ENCODE data around the gene NLRP5.

GRCh38 chr19:55980415-55980814 is 6.2 kb upstream of the NLRP5 start:
- TF ChIP-seq CTCF (conservative IDR thresholded peaks at IDR 0.05; ENCODE audit: low read depth, low read length) (no peak), POLR2A (IDR thresholded peaks at IDR 0.05; ENCODE audit: low read depth, low read length) (no peak), NFE2L2 (IDR thresholded peaks at IDR 0.05; ENCODE audit: low read depth, low read length) (no peak), SMC3 (IDR thresholded peaks at IDR 0.05; ENCODE audit: low read depth, low read length) (no peak), RAD21 (IDR thresholded peaks at IDR 0.05; ENCODE audit: low read length) (no peak), RFX5 (IDR thresholded peaks at IDR 0.05; ENCODE audit: low read depth, low read length) (no peak), CEBPB (IDR thresholded peaks at IDR 0.05; ENCODE audit: low read depth, low read length) (no peak), USF2 (IDR thresholded peaks at IDR 0.05; ENCODE audit: low read depth, low read length) (no peak), FOS (IDR thresholded peaks at IDR 0.05; ENCODE audit: low read depth, low read length) (no peak), MXI1 (IDR thresholded peaks at IDR 0.05; ENCODE audit: borderline replicate concordance, low read depth, low read length) (no peak), MAFK (IDR thresholded peaks at IDR 0.05; ENCODE audit: low read depth, low read length) (no peak), MAZ (IDR thresholded peaks at IDR 0.05; ENCODE audit: borderline replicate concordance, low read depth, low read length) (no peak), ELK1 (IDR thresholded peaks at IDR 0.05; ENCODE audit: borderline replicate concordance, low read depth, low read length) (no peak), CHD1 (IDR thresholded peaks at IDR 0.05; ENCODE audit: low read depth, low read length) (no peak)
